ENCODE measurements around the gene SIGMAR1.

Gene SIGMAR1

GRCh38 chr9:34633851-34634550 is 3.6 kb downstream of the SIGMAR1 start:
- H3K27ac ChIP-seq: no peak overlapping the region
- DNase-seq (ENCODE audit: low read depth, low spot score): no peak

GRCh38 chr9:34633166-34633565 is 4.4 kb downstream of the SIGMAR1 start:
- no peak overlapping the region for H3K27ac ChIP-seq
- DNase-seq (ENCODE audit: low read depth, low spot score): no peak

GRCh38 chr9:34630402-34631154 is 7.0 kb downstream of the SIGMAR1 start:
- no peak overlapping the region for H3K27ac ChIP-seq

GRCh38 chr9:34629491-34629808 is 8.1 kb downstream of the SIGMAR1 start:
- no peak overlapping the region for H3K27ac ChIP-seq
- DNase-seq (ENCODE audit: low read depth, low spot score): no peak

More at GRCh38 chr9:34630402-34631154, 7.0 kb downstream of the SIGMAR1 start:
- no peak for DNase-seq (ENCODE audit: low read depth, low spot score)

- no peak within 1 kb of the TSS for H3K27ac ChIP-seq
- DNase-seq (ENCODE audit: low read depth, low spot score): no peak
Measured at GRCh38 chr9:34628656-34629490, 8.7 kb downstream of the SIGMAR1 start, which contains the start of gene ARID3C. TSS of gene ARID3C (minus strand) at chr9:34629066. CDS start at chr9:34628014, 1,052 bp downstream.

GRCh38 chr9:34627716-34628655 is 9.6 kb downstream of the SIGMAR1 start:
- no peak for DNase-seq (ENCODE audit: low read depth, low spot score)
- H3K27ac ChIP-seq: no peak overlapping the region

- no peak overlapping the region for H3K27ac ChIP-seq
- no peak for DNase-seq (ENCODE audit: low read depth, low spot score)
Measured at GRCh38 chr9:34625186-34625486, 12.5 kb downstream of the SIGMAR1 start.

- no peak for DNase-seq (ENCODE audit: low read depth, low spot score)
Measured at GRCh38 chr9:34624475-34625185, 13.0 kb downstream of the SIGMAR1 start.

GRCh38 chr9:34623374-34624235 is 14.0 kb downstream of the SIGMAR1 start:
- no peak overlapping the region for H3K27ac ChIP-seq
- no peak for DNase-seq (ENCODE audit: low read depth, low spot score)

More at GRCh38 chr9:34624475-34625185, 13.0 kb downstream of the SIGMAR1 start:
- no peak overlapping the region for H3K27ac ChIP-seq

GRCh38 chr9:34620061-34620994 is 17.3 kb downstream of the SIGMAR1 start, which contains the start of gene DCTN3:
TSS of gene DCTN3 (minus strand) at chr9:34620495. CDS start at chr9:34620464, 31 bp downstream.
- DNase-seq (ENCODE audit: low read depth, low spot score): peak; percentile 60
- no peak within 1 kb of the TSS for H3K27ac ChIP-seq

- DNase-seq (ENCODE audit: low read depth, low spot score): no peak
- no peak overlapping the region for H3K27ac ChIP-seq
Measured at GRCh38 chr9:34615132-34615531, 22.5 kb downstream of the SIGMAR1 start.

GRCh38 chr9:34612788-34613390 is 24.7 kb downstream of the SIGMAR1 start:
- no peak for DNase-seq (ENCODE audit: low read depth, low spot score)
- peak overlapping the region; percentile 85 for H3K27ac ChIP-seq

GRCh38 chr9:34611811-34612787 is 25.5 kb downstream of the SIGMAR1 start, which contains the start of gene RPP25L:
TSS of gene RPP25L (minus strand) at chr9:34612097. CDS start at chr9:34611296, 801 bp downstream.
- DNase-seq (ENCODE audit: low read depth, low spot score): no peak
- peak within 1 kb of the TSS; percentile 85 for H3K27ac ChIP-seq

GRCh38 chr9:34611251-34611810 is 26.3 kb downstream of the SIGMAR1 start:
- DNase-seq (ENCODE audit: low read depth, low spot score): no peak
- H3K27ac ChIP-seq: peak overlapping the region; percentile 85

All from epithelial cell of prostate (primary cell).